ENCODE data around the gene TUBA1B.

Gene TUBA1B

DNA sequence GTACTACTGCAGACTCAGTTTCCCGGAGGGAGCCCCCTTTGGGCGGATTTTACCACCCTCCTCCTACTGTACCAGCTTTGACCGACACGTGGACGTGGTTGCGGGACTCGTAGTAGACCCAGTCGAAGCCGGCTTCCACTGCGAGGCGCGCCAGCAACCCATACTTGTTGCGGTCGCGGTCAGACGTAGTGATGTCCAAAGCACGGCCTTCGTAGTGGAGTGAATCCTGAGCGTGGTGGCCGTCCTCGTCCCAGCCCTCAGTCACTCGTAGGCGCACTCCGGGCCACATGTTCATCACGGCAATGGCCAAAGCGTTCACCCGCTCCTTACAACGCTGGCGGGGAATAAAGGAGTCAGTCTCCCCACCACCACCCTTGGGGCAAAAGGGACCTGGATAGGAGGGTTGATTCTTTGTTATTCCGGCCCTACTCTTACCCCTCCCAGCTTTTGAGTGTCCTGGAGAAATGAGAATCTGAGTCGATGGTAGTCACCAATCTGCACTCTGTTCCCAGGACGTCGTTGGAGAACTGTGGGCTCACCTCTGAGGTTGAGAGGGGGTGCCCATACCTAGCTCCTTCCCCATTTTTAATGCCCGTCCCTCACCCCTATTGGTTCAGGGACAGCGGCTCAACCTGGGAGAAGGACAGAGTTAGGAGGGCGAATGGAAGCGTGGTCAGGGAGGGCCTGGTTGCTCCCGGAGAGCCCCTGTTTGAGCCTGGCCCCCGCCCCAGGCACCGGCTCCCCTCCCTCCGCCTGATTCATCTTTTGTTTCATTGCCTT is 39.9 kb downstream of the TUBA1B start:
- TF ChIP-seq, protein P1, sequence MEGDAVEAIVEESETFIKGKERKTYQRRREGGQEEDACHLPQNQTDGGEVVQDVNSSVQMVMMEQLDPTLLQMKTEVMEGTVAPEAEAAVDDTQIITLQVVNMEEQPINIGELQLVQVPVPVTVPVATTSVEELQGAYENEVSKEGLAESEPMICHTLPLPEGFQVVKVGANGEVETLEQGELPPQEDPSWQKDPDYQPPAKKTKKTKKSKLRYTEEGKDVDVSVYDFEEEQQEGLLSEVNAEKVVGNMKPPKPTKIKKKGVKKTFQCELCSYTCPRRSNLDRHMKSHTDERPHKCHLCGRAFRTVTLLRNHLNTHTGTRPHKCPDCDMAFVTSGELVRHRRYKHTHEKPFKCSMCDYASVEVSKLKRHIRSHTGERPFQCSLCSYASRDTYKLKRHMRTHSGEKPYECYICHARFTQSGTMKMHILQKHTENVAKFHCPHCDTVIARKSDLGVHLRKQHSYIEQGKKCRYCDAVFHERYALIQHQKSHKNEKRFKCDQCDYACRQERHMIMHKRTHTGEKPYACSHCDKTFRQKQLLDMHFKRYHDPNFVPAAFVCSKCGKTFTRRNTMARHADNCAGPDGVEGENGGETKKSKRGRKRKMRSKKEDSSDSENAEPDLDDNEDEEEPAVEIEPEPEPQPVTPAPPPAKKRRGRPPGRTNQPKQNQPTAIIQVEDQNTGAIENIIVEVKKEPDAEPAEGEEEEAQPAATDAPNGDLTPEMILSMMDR (IDR thresholded peaks at IDR 0.05; ENCODE audit: low read depth, low read length), result no peak
- H3K27me3 ChIP-seq (ENCODE audit: insufficient read depth, low read depth, severe bottlenecking), result peaks cover 50% of the 10 kb centered on the region

DNA sequence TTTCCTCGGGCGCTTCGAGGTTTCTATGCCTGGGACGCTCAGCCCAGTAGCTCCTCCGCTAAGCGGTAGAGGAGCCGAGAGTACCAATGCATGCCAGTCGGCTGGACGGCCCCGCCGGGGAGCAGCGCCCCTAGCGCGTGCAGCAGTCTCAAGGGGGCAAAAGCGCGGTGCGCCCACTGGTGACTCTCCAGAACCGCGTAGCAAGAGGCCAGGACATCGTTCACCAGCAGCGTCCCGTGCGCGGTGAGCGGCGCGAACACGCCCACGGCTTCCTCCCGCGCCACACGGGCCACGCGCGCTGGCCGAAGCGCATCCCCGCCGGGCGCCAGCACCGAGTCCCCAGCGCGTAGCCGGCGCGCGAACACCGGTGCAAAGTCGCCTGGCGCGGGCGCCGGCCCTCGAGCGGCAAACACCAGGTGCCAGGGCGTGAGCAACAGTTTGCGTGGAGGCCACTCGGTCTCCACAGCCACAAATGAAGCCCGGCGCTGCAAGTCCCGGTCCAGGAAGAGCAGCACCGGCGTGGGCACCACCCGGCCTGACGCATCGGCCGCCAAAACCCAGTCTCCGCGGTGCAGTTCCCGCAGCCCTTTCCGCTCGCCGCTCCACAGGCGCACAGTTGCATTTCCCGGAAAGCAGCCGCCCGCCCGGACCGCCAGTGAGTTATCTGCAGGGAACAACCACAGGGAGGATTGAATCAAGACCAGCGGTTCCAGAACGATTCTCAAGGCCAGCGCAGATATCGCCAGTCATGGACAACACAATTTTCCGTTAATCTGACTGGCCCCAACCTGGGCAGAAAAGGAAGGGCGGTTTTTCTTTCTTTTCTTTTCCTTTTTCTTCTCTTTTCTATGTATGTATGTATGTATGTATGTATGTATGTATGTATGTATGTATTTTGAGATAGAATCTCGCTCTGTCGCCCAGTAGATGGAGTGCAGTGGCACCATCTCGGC is 41.1 kb downstream of the TUBA1B start:
- H3K4me3 ChIP-seq (ENCODE audit: low read depth, low read length), result no peak overlapping the region; the same call in 1 of the 2 replicates
- DNase-seq, result peak; percentile 24

More for the DNA sequence above, 39.9 kb downstream of the TUBA1B start:
- no peak overlapping the region for H3K27ac ChIP-seq
- no peak overlapping the region for H3K4me3 ChIP-seq (ENCODE audit: low read depth, low read length)
- DNase-seq, result no peak
- H3K9me3 ChIP-seq (ENCODE audit: severe bottlenecking), result no peaks in the 10 kb centered on the region
- no peaks in the 10 kb centered on the region; the same call in 1 of the 2 replicates for H3K36me3 ChIP-seq

DNA sequence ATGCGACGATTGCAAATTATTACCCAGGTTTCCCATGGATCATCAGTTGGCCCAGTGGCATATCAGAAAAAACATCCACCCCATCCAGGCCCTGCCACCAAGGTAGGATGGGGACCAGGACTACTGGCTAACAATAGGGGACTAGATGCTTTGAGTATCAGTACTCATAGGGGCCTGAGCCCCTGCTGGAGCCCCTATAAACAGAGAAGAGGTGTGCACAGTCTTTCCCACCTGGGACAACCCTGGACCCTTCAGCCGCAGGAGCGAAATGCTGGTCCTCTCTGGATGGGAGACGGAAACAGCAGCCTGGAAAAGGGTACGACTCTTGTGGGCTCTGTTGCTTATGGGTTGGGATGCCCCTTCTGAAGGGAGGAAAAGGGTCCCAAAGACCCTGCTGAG is 42.3 kb downstream of the TUBA1B start:
- H3K9me3 ChIP-seq (ENCODE audit: severe bottlenecking), result peaks cover 4% of the 10 kb centered on the region
- TF ChIP-seq, protein P1 (IDR thresholded peaks at IDR 0.05; ENCODE audit: low read depth, low read length), result no peak
- H3K27me3 ChIP-seq (ENCODE audit: insufficient read depth, low read depth, severe bottlenecking), result peaks cover 44% of the 10 kb centered on the region
- no peak for DNase-seq
- H3K4me3 ChIP-seq (ENCODE audit: low read depth, low read length), result no peak overlapping the region
- no peaks in the 10 kb centered on the region for H3K36me3 ChIP-seq
- no peak overlapping the region for H3K27ac ChIP-seq

More for the DNA sequence above, 41.1 kb downstream of the TUBA1B start:
- TF ChIP-seq, protein P1 (IDR thresholded peaks at IDR 0.05; ENCODE audit: low read depth, low read length), result peak; percentile 53
- Histone ChIP-seq H3K27ac (no peak overlapping the region), H3K27me3 (ENCODE audit: insufficient read depth, low read depth, severe bottlenecking) (peaks cover 50% of the 10 kb centered on the region), H3K9me3 (ENCODE audit: severe bottlenecking) (no peaks in the 10 kb centered on the region), H3K36me3 (no peaks in the 10 kb centered on the region)

DNA sequence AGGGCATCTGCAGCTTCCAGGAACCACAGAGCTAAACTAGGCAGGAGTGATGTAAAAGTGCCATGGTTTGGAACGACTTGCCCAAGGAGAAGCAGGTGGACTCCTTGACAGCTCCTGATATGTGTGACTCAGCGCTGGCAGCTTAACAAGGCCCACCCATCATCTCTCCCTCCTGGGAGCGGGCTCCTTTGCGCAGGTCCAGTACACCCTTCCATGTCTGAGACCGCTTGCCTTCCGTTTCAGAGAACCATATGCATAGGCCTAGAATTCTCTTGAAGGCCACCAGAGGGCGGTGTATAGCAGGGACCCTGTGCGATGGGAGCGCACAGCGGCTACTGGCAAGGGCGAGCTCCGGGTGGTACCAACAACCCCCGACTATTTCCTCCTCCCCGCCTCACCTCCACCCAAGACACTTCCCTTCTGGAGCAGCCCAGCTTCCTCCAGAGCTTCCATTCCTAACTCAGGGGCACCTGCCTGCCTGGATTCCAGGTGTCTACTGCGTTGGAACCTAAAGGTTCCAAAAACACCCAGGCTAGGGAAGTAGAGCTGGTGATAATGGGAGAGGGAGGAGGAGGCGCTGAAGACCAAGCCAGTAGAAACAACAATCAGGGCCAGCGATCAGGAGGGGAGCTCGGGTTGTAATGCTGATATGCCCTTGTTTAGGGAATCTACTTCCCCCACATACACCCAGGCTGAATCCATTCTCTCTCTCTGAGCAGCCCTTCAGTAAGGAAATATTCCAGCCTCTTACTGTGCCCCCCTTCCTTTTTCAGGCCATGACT is 42.9 kb downstream of the TUBA1B start:
- Histone ChIP-seq H3K9me3 (ENCODE audit: severe bottlenecking) (peaks cover 4% of the 10 kb centered on the region), H3K27ac (no peak overlapping the region), H3K27me3 (ENCODE audit: insufficient read depth, low read depth, severe bottlenecking) (peaks cover 41% of the 10 kb centered on the region), H3K36me3 (no peaks in the 10 kb centered on the region), H3K4me3 (ENCODE audit: low read depth, low read length) (peak overlapping the region; percentile 10; the same call in 1 of the 2 replicates)
- DNase-seq, result peak; percentile 90
- TF ChIP-seq, protein P1 (IDR thresholded peaks at IDR 0.05; ENCODE audit: low read depth, low read length), result peak; percentile 87

DNA sequence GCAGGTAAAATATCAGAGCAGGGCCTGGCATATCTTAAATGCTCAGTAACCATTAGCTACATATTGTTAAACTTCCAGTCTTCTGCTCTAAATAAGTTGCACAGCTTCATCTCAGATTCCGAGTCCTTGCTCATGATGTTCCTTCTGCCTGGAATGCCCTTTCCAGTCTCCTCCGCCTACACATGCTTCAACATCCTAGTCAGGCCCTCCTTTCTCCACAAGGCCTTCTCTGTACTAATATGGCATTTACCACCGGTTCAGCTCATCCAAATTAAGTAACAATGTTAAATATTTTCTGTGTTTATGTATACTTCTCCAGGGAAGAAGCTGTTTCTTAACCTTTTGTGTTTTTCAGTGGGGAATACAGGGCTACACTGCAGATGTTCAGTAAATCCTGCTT is 45.1 kb downstream of the TUBA1B start:
- H3K27ac ChIP-seq, result no peak overlapping the region
- TF ChIP-seq, protein P1 (IDR thresholded peaks at IDR 0.05; ENCODE audit: low read depth, low read length), result no peak
- H3K36me3 ChIP-seq, result no peaks in the 10 kb centered on the region
- peaks cover 4% of the 10 kb centered on the region for H3K9me3 ChIP-seq (ENCODE audit: severe bottlenecking)
- DNase-seq, result no peak
- H3K27me3 ChIP-seq (ENCODE audit: insufficient read depth, low read depth, severe bottlenecking), result peaks cover 27% of the 10 kb centered on the region
- no peak overlapping the region for H3K4me3 ChIP-seq (ENCODE audit: low read depth, low read length)

All from WERI-Rb-1 (cell line).